Measurements from ENCODE around the gene SCFD2. TPM values are rescaled to one million over a fixed set of nuclear protein-coding genes. Genes with fewer than 3 reads are reported as not detected.
"Not testable (repeated sequence)": the region's sequence is repeated elsewhere in the genome, so short reads cannot be mapped to it uniquely, and the experiment has no call there.

The SCFD2 gene
- polyA plus RNA-seq, 3 donors = 5.4 to 9.4 (median 6.7) TPM

- TF ChIP-seq CTCF (IDR thresholded peaks at IDR 0.05) = no peak
- Mint-ChIP-seq H3K4me1 (peaks cover 8% of the 10 kb centered on the region), H3K36me3 (peaks cover 0 to 1% of the 10 kb centered on the region in 2 donors), H3K27me3 (ENCODE audit: low read depth in 3 of 3) (no peaks in the 10 kb centered on the region), H3K9me3 (peaks cover 0 to 9% (median 4%) of the 10 kb centered on the region in 7 donors), H3K27ac (no peak overlapping the region), H3K4me3 (no peak overlapping the region)
- H3K27ac ChIP-seq (ENCODE audit: low read depth in 1 of 2, low read length in 2 of 2) = no peak overlapping the region
- no peak overlapping the region for H3K4me2 ChIP-seq (replicated peaks; ENCODE audit: extremely low read depth, low read length, poor library complexity, severe bottlenecking)
- no peak overlapping the region for H3K9ac ChIP-seq (ENCODE audit: insufficient read depth, low read length, poor library complexity, severe bottlenecking)
- H3K4me3 ChIP-seq (replicated peaks in 1 of 3; ENCODE audit: low read depth in 2 of 3, low read length in 3 of 3) = no peak overlapping the region
- H2AFZ ChIP-seq (ENCODE audit: insufficient read depth, low read depth, low read length, poor library complexity, severe bottlenecking) = no peak overlapping the region
- DNase-seq = no peak
- H4K20me1 ChIP-seq (ENCODE audit: insufficient read depth, low read length) = no peaks in the 10 kb centered on the region
- no peaks in the 10 kb centered on the region for H3K4me1 ChIP-seq (ENCODE audit: control insufficient read depth in 1 of 2, insufficient read depth in 2 of 2, low read length in 2 of 2)
- H3K79me2 ChIP-seq (ENCODE audit: insufficient read depth, low read length) = no peaks in the 10 kb centered on the region
- H3K9me3 ChIP-seq (replicated peaks in 1 of 2; ENCODE audit: control insufficient read depth in 1 of 2, insufficient read depth in 1 of 2, low read length in 2 of 2) = no peaks in the 10 kb centered on the region
- H3K27me3 ChIP-seq (ENCODE audit: control insufficient read depth in 2 of 2, insufficient read depth in 2 of 2, low read length in 2 of 2) = no peaks in the 10 kb centered on the region
- 81% methylated on average over 6 of the region's 6 CpGs for WGBS (ENCODE audit: insufficient coverage)
- no peaks in the 10 kb centered on the region for H3K36me3 ChIP-seq (replicated peaks in 1 of 2; ENCODE audit: control insufficient read depth in 1 of 2, insufficient read depth in 2 of 2, low read length in 2 of 2)
- intact Hi-C loops (cut with micrococcal nuclease) = no loop called here
Measured at GRCh38 chr4:52993771-52994170, 372.1 kb downstream of the SCFD2 start.

GRCh38 chr4:52992551-52992950, 373.3 kb downstream of the SCFD2 start:
- H3K9ac ChIP-seq (ENCODE audit: insufficient read depth, low read length, poor library complexity, severe bottlenecking); H3K4me3 Mint-ChIP-seq; H3K27me3 ChIP-seq (ENCODE audit: control insufficient read depth in 2 of 2, insufficient read depth in 2 of 2, low read length in 2 of 2); H2AFZ ChIP-seq (ENCODE audit: insufficient read depth, low read depth, low read length, poor library complexity, severe bottlenecking); intact Hi-C loops (cut with micrococcal nuclease); H3K4me1 Mint-ChIP-seq; DNase-seq; H3K36me3 Mint-ChIP-seq; H3K4me3 ChIP-seq (replicated peaks in 1 of 3; ENCODE audit: low read depth in 2 of 3, low read length in 3 of 3); H3K27me3 Mint-ChIP-seq (ENCODE audit: low read depth in 3 of 3); H3K79me2 ChIP-seq (ENCODE audit: insufficient read depth, low read length); H3K36me3 ChIP-seq (replicated peaks in 1 of 2; ENCODE audit: control insufficient read depth in 1 of 2, insufficient read depth in 2 of 2, low read length in 2 of 2); H3K9me3 Mint-ChIP-seq; H3K4me1 ChIP-seq (ENCODE audit: control insufficient read depth in 1 of 2, insufficient read depth in 2 of 2, low read length in 2 of 2); H3K4me2 ChIP-seq (replicated peaks; ENCODE audit: extremely low read depth, low read length, poor library complexity, severe bottlenecking); H3K9me3 ChIP-seq (replicated peaks in 1 of 2; ENCODE audit: control insufficient read depth in 1 of 2, insufficient read depth in 1 of 2, low read length in 2 of 2); H4K20me1 ChIP-seq (ENCODE audit: insufficient read depth, low read length); H3K27ac Mint-ChIP-seq; H3K27ac ChIP-seq (ENCODE audit: low read depth in 1 of 2, low read length in 2 of 2): not testable (repeated sequence)
- 97% methylated on average over 11 of the region's 27 CpGs for WGBS (ENCODE audit: insufficient coverage)
